ENCODE measurements around the gene ASMTL.
"Not testable (repeated sequence)": the region's sequence is repeated elsewhere in the genome, so short reads cannot be mapped to it uniquely, and the experiment has no call there.

Gene ASMTL

GRCh38 chrX:1434871-1435240 lies 17.9 kb downstream of the ASMTL start:
- DNase-seq (ENCODE audit: low read depth) = no peak
- TF ChIP-seq, protein P1, sequence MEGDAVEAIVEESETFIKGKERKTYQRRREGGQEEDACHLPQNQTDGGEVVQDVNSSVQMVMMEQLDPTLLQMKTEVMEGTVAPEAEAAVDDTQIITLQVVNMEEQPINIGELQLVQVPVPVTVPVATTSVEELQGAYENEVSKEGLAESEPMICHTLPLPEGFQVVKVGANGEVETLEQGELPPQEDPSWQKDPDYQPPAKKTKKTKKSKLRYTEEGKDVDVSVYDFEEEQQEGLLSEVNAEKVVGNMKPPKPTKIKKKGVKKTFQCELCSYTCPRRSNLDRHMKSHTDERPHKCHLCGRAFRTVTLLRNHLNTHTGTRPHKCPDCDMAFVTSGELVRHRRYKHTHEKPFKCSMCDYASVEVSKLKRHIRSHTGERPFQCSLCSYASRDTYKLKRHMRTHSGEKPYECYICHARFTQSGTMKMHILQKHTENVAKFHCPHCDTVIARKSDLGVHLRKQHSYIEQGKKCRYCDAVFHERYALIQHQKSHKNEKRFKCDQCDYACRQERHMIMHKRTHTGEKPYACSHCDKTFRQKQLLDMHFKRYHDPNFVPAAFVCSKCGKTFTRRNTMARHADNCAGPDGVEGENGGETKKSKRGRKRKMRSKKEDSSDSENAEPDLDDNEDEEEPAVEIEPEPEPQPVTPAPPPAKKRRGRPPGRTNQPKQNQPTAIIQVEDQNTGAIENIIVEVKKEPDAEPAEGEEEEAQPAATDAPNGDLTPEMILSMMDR (IDR thresholded peaks at IDR 0.05; ENCODE audit: insufficient read depth, low read depth, low read length, missing control alignments) = no peak
- no peak overlapping the region for H3K4me3 ChIP-seq (ENCODE audit: low read depth, low read length)

DNA sequence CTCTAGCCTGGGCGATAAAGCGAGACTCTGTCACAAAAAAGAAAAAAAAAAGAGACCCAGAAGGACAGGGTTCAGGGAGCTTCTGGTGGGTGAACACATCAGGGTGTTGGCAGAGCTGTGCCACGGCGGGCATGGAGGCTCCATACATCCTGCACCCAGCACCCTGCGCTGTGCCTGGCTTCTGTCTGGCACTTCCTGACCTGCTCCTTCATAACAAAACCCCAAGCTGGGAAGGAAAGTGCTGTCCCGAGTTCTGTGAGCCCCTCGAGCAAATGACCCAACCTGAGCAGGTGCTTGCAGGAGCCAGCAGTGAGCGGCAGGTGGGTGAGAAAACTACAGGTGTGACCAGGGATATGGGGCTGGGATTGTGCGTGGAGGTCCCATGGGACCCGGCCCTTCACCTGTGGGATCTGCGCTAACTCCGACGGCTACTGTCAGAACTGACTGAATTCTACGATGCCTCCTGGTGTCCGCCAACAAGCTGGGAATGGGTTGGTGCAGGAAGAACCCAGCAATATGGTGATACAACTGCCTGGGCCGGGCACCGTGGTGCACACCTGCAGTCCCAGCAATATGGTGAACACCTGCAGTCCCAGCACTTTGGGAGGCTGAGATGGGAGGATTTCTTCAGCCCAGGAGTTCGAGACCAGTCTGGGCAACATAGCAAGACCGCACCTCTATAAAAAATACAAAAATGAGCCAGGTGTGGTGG lies 18.9 kb downstream of the ASMTL start:
- no peak for DNase-seq (ENCODE audit: low read depth)
- H3K4me3 ChIP-seq (ENCODE audit: low read depth, low read length) = no peak overlapping the region
- TF ChIP-seq, protein P1 (IDR thresholded peaks at IDR 0.05; ENCODE audit: insufficient read depth, low read depth, low read length, missing control alignments) = no peak

- H3K4me3 ChIP-seq (ENCODE audit: low read depth, low read length) = no peak overlapping the region
- DNase-seq (ENCODE audit: low read depth) = no peak
- TF ChIP-seq, protein P1 (IDR thresholded peaks at IDR 0.05; ENCODE audit: insufficient read depth, low read depth, low read length, missing control alignments) = no peak
Observed at GRCh38 chrX:1430451-1430850, 22.3 kb downstream of the ASMTL start.

GRCh38 chrX:1427756-1428155 lies 25.0 kb downstream of the ASMTL start:
- H3K4me3 ChIP-seq (ENCODE audit: low read depth, low read length) = no peak overlapping the region
- no peak for DNase-seq (ENCODE audit: low read depth)
- TF ChIP-seq, protein P1 (IDR thresholded peaks at IDR 0.05; ENCODE audit: insufficient read depth, low read depth, low read length, missing control alignments) = no peak

GRCh38 chrX:1426321-1426720 lies 26.4 kb downstream of the ASMTL start:
- not testable (repeated sequence) for DNase-seq (ENCODE audit: low read depth); H3K4me3 ChIP-seq (ENCODE audit: low read depth, low read length)

GRCh38 chrX:1425381-1425780 lies 27.3 kb downstream of the ASMTL start:
- no peak overlapping the region for H3K4me3 ChIP-seq (ENCODE audit: low read depth, low read length)
- TF ChIP-seq, protein P1 (IDR thresholded peaks at IDR 0.05; ENCODE audit: insufficient read depth, low read depth, low read length, missing control alignments) = no peak
- DNase-seq (ENCODE audit: low read depth) = no peak

GRCh38 chrX:1424147-1424851 lies 28.4 kb downstream of the ASMTL start:
- TF ChIP-seq, protein P1 (IDR thresholded peaks at IDR 0.05; ENCODE audit: insufficient read depth, low read depth, low read length, missing control alignments) = no peak
- DNase-seq (ENCODE audit: low read depth) = no peak

More at GRCh38 chrX:1424147-1424851, 28.4 kb downstream of the ASMTL start:
- H3K4me3 ChIP-seq (ENCODE audit: low read depth, low read length) = no peak overlapping the region
